K562 (cell line): Measurements from ENCODE around the gene SLC7A8. TPM values are rescaled to one million over a fixed set of nuclear protein-coding genes. Genes with fewer than 3 reads are reported as not detected.

Experiments used
- AFF4 ChIP-seq: sonication (generic); formaldehyde crosslinking; IDR thresholded peaks from 2 replicates; pipeline ENCODE4 v1.8.0; 2023; ENCODE audit warnings: mild to moderate bottlenecking, missing genetic modification reagents
- BRF2 ChIP-seq: IDR thresholded peaks from 3 replicates; pipeline ENCODE4 v1.6.1; 2011; ENCODE audit warnings: borderline replicate concordance, mild to moderate bottlenecking; ENCODE audit not compliant: insufficient read length, insufficient read depth
- HES1 ChIP-seq: fragments of 450-650 bp; IDR thresholded peaks from 2 replicates; pipeline ENCODE4 v1.6.1; 2016; ENCODE audit warnings: low read depth, mild to moderate bottlenecking, moderate library complexity
- JUN ChIP-seq, 2 experiments: sonication (generic) in 1 of 2; formaldehyde crosslinking in 1 of 2; IDR thresholded peaks; 2 replicates each; pipeline versions ENCODE4 v1.6.1 to v1.8.0; 2012 to 2022; ENCODE audit warnings: borderline replicate concordance in 2 of 2, mild to moderate bottlenecking in 2 of 2, improper control_type of control experiment in 1 of 2, low read depth in 1 of 2, low read length in 1 of 2, missing genetic modification reagents in 1 of 2
- KAT8 ChIP-seq: fragments of 450-650 bp; IDR thresholded peaks from 2 replicates; pipeline ENCODE4 v1.6.1; 2016; ENCODE audit warnings: low read depth, mild to moderate bottlenecking
- KLF6 ChIP-seq: fragments of 250-450 bp; sonication (Bioruptor Pico); IDR thresholded peaks from 2 replicates; pipeline ENCODE4 v1.4.0; 2020; ENCODE audit warnings: mild to moderate bottlenecking, moderate library complexity, borderline replicate concordance
- PRDM10 ChIP-seq: fragments of 450-650 bp; IDR thresholded peaks from 2 replicates; pipeline ENCODE4 v1.6.1; 2018; ENCODE audit not compliant: partially characterized antibody
- SRF ChIP-seq, 2 experiments: fragments of 250-450, 450-650 bp in 1 of 2; sonication (Bioruptor Pico) in 1 of 2; sonication (generic) in 1 of 2; formaldehyde crosslinking; IDR thresholded peaks; 2 replicates each; pipeline versions ENCODE4 v1.5.0 to v1.5.1; 2020 to 2022; ENCODE audit warnings: mild to moderate bottlenecking in 1 of 2, missing genetic modification reagents in 1 of 2
- TAF7 ChIP-seq: fragments of 450-650 bp; IDR thresholded peaks from 2 replicates; pipeline ENCODE4 v1.6.1; 2016; ENCODE audit warnings: missing genetic modification characterization, missing compliant biosample characterization
- TAL1 ChIP-seq: fragments of 450-650 bp; IDR thresholded peaks from 2 replicates; pipeline ENCODE4 v1.6.1; 2016; ENCODE audit warnings: mild to moderate bottlenecking
- TARDBP ChIP-seq: fragments of 450-650 bp; IDR thresholded peaks from 2 replicates; pipeline ENCODE4 v1.6.1; 2016
- THAP12 ChIP-seq: fragments of 250-450 bp; sonication (Bioruptor Pico); IDR thresholded peaks from 2 replicates; pipeline ENCODE4 v1.9.0; 2021; ENCODE audit warnings: mild to moderate bottlenecking, inconsistent platforms
- ZC3H4 ChIP-seq: sonication (generic); formaldehyde crosslinking; IDR thresholded peaks from 2 replicates; pipeline ENCODE4 v1.9.0; 2021; ENCODE audit warnings: missing genetic modification reagents, borderline replicate concordance
- ZFP30 ChIP-seq: fragments of 250-450 bp; sonication (Bioruptor Pico); IDR thresholded peaks from 2 replicates; pipeline ENCODE4 v1.8.0; 2022; ENCODE audit warnings: moderate library complexity, mild to moderate bottlenecking, inconsistent platforms, borderline replicate concordance
- ZNF133 ChIP-seq: fragments of 250-450 bp; sonication (Bioruptor Pico); IDR thresholded peaks from 2 replicates; pipeline ENCODE4 v1.4.0; 2020; ENCODE audit warnings: mild to moderate bottlenecking
- ZNF311 ChIP-seq: fragments of 250-450 bp; sonication (Bioruptor Pico); IDR thresholded peaks from 2 replicates; pipeline ENCODE4 v1.4.0; 2020; ENCODE audit warnings: mild to moderate bottlenecking, moderate library complexity
- polyA plus RNA-seq, 8 experiments: library from polyadenylated mRNA; depleted of rRNA in 4 of 8; stranded (reverse) in 5 of 8; unstranded in 3 of 8; fragments of >200 nt; fragmentation: Nextera tagmentation in 2 of 8; fragmentation: Illumina TruSeq in 1 of 8; extraction: Ambion mirVana in 2 of 8; extraction: Trizol in 1 of 8; gene quantifications; 2 replicates each; pipeline versions ENCODE4 v1.2.1 to v1.2.3, GENCODE V29; 2011 to 2014; ENCODE audit warnings: inconsistent platforms in 1 of 8, missing spikeins in 1 of 8
- total RNA-seq, 7 experiments: library from RNA; depleted of rRNA in 6 of 7; stranded (reverse); fragments of >200 nt in 6 of 7; fragmentation: Illumina TruSeq in 2 of 7; extraction: Trizol in 2 of 7; gene quantifications; 2 replicates each; pipeline versions ENCODE4 v1.2.1 to v1.2.3, GENCODE V29; 2011 to 2021; ENCODE audit warnings: low replicate concordance in 1 of 7

SLC7A8 gene
- total and polyA plus RNA-seq, 9 of the 15 experiments (the other 6 are each of a cell fraction or from before 2014, with no cell fraction given), result 2.0 to 33.0 (median 6.0) TPM

- no peak for TF ChIP-seq TARDBP
- no peak for TF ChIP-seq PRDM10
- no peak for TF ChIP-seq ZC3H4 (CRISPR knock-in tag)
- TF ChIP-seq TAF7, result no peak
- no peak for TF ChIP-seq ZNF133 (CRISPR knock-in tag)
- no peak for TF ChIP-seq THAP12 (CRISPR knock-in tag)
- TF ChIP-seq KLF6 (CRISPR knock-in tag), result no peak
- TF ChIP-seq AFF4 (CRISPR knock-in tag), result no peak
- TF ChIP-seq ZFP30, result no peak
- TF ChIP-seq SRF (CRISPR knock-in tag; IDR thresholded peaks at IDR 0.05), result peak in 1 of 2 experiments; percentile 95; a peak in 1 of 4 replicates
- TF ChIP-seq TAL1, result peak; percentile 41; the same call in 1 of the 2 replicates
- no peak for TF ChIP-seq HES1
- TF ChIP-seq KAT8, result no peak
- no peak for TF ChIP-seq BRF2
- TF ChIP-seq ZNF311 (CRISPR knock-in tag), result no peak
- peak; percentile 69; the same call in 1 of the 2 replicates for TF ChIP-seq JUN (IDR thresholded peaks at IDR 0.05; ENCODE audit: borderline replicate concordance, low read depth, low read length)
- TF ChIP-seq JUN (CRISPR knock-in tag; IDR thresholded peaks at IDR 0.05; ENCODE audit: borderline replicate concordance), result no peak
These were observed 19.2 kb downstream of the SLC7A8 start (continued) for GRCh38 chr14:23164250-23164649.
